ENCODE data around the gene CTSE. TPM values are rescaled to one million over a fixed set of nuclear protein-coding genes. Genes with fewer than 3 reads are reported as not detected.
A peak's percentile ranks its signal among the peaks of the same experiment; 100 is the strongest.

Gene CTSE
- total RNA-seq, 1 donor from 2014 or later = not detected

GRCh38 chr1:205983925-205984725, 39.6 kb downstream of the CTSE start:
- ChIA-PET CTCF (interaction anchor here (0.7 to 6.7 kb wide), 19 partner anchors 9 to 485 kb away, joined by 3 to 154 read pairs (median 3); partner anchors contain the start of gene AVPR1B), POLR2A (interaction anchor here (0.5 to 1.8 kb wide), 6 partner anchors 46 to 244 kb away, joined by 3 to 10 read pairs (median 4); no protein-coding TSS in a partner anchor)
- no peaks in the 10 kb centered on the region for H3K9me3 Mint-ChIP-seq
- no peak for TF ChIP-seq CTCF (IDR thresholded peaks at IDR 0.05)
- intact Hi-C loops (cut with micrococcal nuclease) = loop anchor here (1.0 kb wide), 2 partner anchors 46 to 122 kb away; no protein-coding TSS in a partner anchor
- peak; percentile 93 for ATAC-seq (ENCODE audit: low read depth)
- no peaks in the 10 kb centered on the region for H3K27me3 Mint-ChIP-seq
- peaks cover 2% of the 10 kb centered on the region for H3K4me1 Mint-ChIP-seq
- H3K4me3 Mint-ChIP-seq = no peak overlapping the region
- H3K36me3 Mint-ChIP-seq (ENCODE audit: low read depth) = no peaks in the 10 kb centered on the region
- H3K27ac Mint-ChIP-seq = no peak overlapping the region
- peak; percentile 39 for DNase-seq

- peaks cover 2% of the 10 kb centered on the region for H3K4me1 Mint-ChIP-seq
- no peaks in the 10 kb centered on the region for H3K9me3 Mint-ChIP-seq
- peaks cover 2% of the 10 kb centered on the region for H3K27me3 Mint-ChIP-seq
- no peaks in the 10 kb centered on the region for H3K36me3 Mint-ChIP-seq (ENCODE audit: low read depth)
- no peak overlapping the region for H3K4me3 Mint-ChIP-seq
- intact Hi-C loops (cut with micrococcal nuclease) = no loop called here
- ChIA-PET CTCF (interaction anchor here (1.0 to 6.7 kb wide), 5 partner anchors 49 to 322 kb away, joined by 4 to 255 read pairs (median 60); no protein-coding TSS in a partner anchor), POLR2A (no interaction called here)
- no peak overlapping the region for H3K27ac Mint-ChIP-seq
- ATAC-seq (ENCODE audit: low read depth) = no peak
- DNase-seq = no peak
- no peak for TF ChIP-seq CTCF (IDR thresholded peaks at IDR 0.05)
Measured at GRCh38 chr1:205981257-205981656, 42.4 kb downstream of the CTSE start.

GRCh38 chr1:205980237-205980870, 43.3 kb downstream of the CTSE start:
- TF ChIP-seq CTCF (IDR thresholded peaks at IDR 0.05) = no peak
- Mint-ChIP-seq H3K27ac (no peak overlapping the region), H3K36me3 (ENCODE audit: low read depth) (no peaks in the 10 kb centered on the region), H3K4me1 (peaks cover 2% of the 10 kb centered on the region), H3K4me3 (no peak overlapping the region), H3K27me3 (peaks cover 2% of the 10 kb centered on the region), H3K9me3 (no peaks in the 10 kb centered on the region)
- POLR2A ChIA-PET = no interaction called here
- intact Hi-C loops (cut with micrococcal nuclease) = no loop called here
- DNase-seq (no peak), ATAC-seq (ENCODE audit: low read depth) (no peak)
- CTCF ChIA-PET = interaction anchor here (1.0 to 5.2 kb wide), 3 partner anchors 61 to 322 kb away, joined by 4 to 255 read pairs (median 160); no protein-coding TSS in a partner anchor

- peaks cover 2% of the 10 kb centered on the region for H3K27me3 Mint-ChIP-seq
Measured at GRCh38 chr1:205979301-205979700, 44.4 kb downstream of the CTSE start.

More at GRCh38 chr1:205979301-205979700, 44.4 kb downstream of the CTSE start:
- intact Hi-C loops (cut with micrococcal nuclease) = no loop called here
- ChIA-PET POLR2A (interaction anchor here (3.1 kb wide), 1 partner anchor 187 kb away, joined by 23 read pairs; no protein-coding TSS in a partner anchor), CTCF (interaction anchor here (0.7 to 5.2 kb wide), 5 partner anchors 19 to 320 kb away, joined by 3 to 255 read pairs (median 44); no protein-coding TSS in a partner anchor)
- ATAC-seq (ENCODE audit: low read depth) (no peak), DNase-seq (no peak)
- TF ChIP-seq CTCF (IDR thresholded peaks at IDR 0.05) = no peak
- Mint-ChIP-seq H3K27ac (no peak overlapping the region), H3K36me3 (ENCODE audit: low read depth) (no peaks in the 10 kb centered on the region), H3K9me3 (no peaks in the 10 kb centered on the region), H3K4me3 (no peak overlapping the region), H3K4me1 (peaks cover 2% of the 10 kb centered on the region)
